AG09309 (cell line): ENCODE measurements around the gene ANKLE2.
"Not testable (repeated sequence)": the region's sequence is repeated elsewhere in the genome, so short reads cannot be mapped to it uniquely, and the experiment has no call there.

Experiments
- DNase-seq: peaks from one replicate; pipeline ENCODE4 v3.0.0-alpha.2; 2010; ENCODE audit warnings: low read depth
- H3K4me3 ChIP-seq: 2 replicates; pipeline ENCODE4 v1.5.1; 2011; ENCODE audit warnings: mild to moderate bottlenecking, low read depth, low read length, moderate library complexity; ENCODE audit not compliant: control insufficient read depth
- CTCF ChIP-seq: IDR thresholded peaks from 2 replicates; pipeline ENCODE4 v1.5.1; 2011; ENCODE audit warnings: mild to moderate bottlenecking, low read depth, low read length, inconsistent platforms; ENCODE audit not compliant: insufficient read depth, control insufficient read depth; ENCODE audit errors: missing control alignments

The ANKLE2 gene

GRCh38 chr12:132803125-132803524, 41.5 kb upstream of the ANKLE2 start:
- DNase-seq, result no peak
- H3K4me3 ChIP-seq, result no peak overlapping the region
- TF ChIP-seq CTCF, result no peak

DNA sequence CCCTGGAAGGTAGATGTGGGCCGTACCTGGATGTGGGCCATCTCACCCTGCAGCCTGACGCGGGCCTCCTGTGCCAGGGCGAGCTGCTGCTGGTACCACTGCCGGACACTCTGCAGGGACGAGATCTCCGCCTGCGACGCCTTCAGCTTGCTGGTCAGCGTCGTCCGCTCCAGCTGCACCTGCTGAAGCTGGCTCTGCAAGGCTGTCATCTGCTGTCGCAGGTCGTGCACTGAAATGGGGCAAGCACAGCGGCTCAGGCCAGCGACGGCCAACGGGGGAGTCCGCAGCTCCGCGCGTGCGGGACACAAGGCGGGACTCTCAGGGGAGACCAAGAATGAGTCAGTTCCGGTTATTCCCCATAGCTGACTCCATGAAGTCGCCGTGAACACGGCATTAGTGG, 40.1 kb upstream of the ANKLE2 start:
- no peak for TF ChIP-seq CTCF
- no peak overlapping the region for H3K4me3 ChIP-seq
- no peak for DNase-seq

DNA sequence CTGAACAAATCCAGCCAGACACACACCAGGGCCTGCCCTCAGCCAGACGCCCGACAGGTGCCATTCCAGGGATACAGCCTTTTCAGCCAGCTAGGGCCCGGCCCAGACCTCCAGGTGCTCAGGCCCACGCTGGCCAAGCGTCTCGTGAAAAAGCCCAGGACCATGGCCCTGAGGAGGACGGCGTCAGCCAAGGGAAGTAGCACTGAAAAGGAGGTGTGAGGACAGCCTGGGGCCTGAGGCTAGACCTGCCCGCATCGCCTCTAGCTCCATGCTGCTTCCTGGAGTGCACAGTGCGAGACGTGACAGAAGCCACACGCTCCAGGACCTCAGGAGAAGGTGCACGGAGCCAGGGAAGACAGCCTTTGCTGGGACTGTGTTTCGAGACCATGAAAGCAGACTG, 37.2 kb upstream of the ANKLE2 start:
- H3K4me3 ChIP-seq, result no peak overlapping the region
- no peak for TF ChIP-seq CTCF
- DNase-seq, result no peak

DNA sequence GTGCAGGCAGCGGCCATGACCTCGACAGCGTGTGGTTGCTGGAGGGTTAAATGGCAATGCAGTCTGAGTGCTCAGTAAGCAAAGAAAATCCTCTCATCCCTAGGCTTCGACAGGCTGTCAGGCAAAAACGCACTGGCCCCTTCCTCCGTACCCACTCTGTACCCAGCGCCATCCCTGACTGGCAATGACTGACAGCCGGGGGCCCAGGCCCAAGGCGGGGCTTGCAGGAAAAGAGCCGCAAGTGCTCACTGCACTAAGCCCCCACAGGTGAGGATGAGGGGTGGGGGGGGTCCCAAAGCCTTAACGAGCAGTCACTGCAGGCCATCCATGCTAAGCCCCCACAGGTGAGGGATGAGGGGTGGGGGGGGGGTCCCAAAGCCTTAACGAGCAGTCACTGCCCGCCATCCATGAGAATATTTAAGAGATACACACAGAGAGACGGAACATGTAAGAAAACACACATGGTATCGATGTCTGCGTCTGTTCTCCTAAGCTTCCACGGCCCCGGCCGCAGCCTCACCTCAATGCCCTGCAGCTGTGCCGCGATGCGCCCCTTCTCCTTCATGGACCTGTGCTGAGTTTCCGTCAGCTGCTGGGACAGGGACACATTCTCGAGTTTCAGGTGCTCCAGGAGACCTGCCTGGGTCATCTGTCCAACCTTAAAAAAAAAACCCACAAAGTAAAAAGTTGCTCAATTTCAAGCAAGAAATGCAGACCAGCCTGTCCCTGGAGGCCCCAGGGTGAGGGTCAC, 36.4 kb upstream of the ANKLE2 start:
- H3K4me3 ChIP-seq, result no peak overlapping the region
- no peak for DNase-seq
- TF ChIP-seq CTCF, result no peak

GRCh38 chr12:132795847-132796246, 34.2 kb upstream of the ANKLE2 start:
- no peak overlapping the region for H3K4me3 ChIP-seq
- no peak for DNase-seq
- TF ChIP-seq CTCF, result no peak

DNA sequence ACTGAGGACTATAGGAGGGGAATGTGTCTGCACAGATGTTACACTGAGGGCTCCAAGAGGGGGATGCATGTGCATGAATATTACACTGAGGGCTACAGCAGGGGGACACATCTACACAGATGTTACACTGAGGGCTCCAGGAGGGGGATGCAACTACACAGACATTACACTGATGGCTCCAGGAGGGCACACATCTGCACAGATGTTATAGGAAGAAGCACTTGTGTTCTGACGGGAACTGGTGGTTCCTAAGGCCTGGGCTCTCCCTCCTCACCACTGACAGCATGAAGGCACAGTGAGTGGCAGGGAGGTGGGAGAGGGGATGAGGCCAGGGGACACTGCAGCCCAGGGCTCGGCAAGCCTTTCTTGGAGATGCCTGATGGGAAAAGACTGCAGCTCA, 30.3 kb upstream of the ANKLE2 start:
- not testable (repeated sequence) for H3K4me3 ChIP-seq, DNase-seq

- H3K4me3 ChIP-seq, result no peak overlapping the region
- TF ChIP-seq CTCF, result no peak
- DNase-seq, result no peak
Observed at GRCh38 chr12:132789099-132789471, 27.5 kb upstream of the ANKLE2 start.
